HEK293 (cell line): Measurements from ENCODE around the gene DSCAM.
"Not testable (repeated sequence)": the region's sequence is repeated elsewhere in the genome, so short reads cannot be mapped to it uniquely, and the experiment has no call there.

Experiments used
- CTCF ChIA-PET: fragments of 350-600 bp; formaldehyde crosslinking; extraction: SDS; loops from one replicate; lab custom pipeline; 2021; ENCODE audit warnings: antibody characterized with exemption; lab: Yijun Ruan, JAX
- POLR2A ChIA-PET: fragments of 300-600 bp; formaldehyde crosslinking; extraction: SDS; loops from one replicate; lab custom pipeline; 2020; ENCODE audit warnings: antibody characterized with exemption, inconsistent platforms; lab: Yijun Ruan, JAX
- H3K27ac ChIP-seq: fragments of 200-500 bp; sonication (Bioruptor generic); 2 replicates; pipeline ENCODE4 v1.5.1; 2014; ENCODE audit warnings: low read depth, low read length, control low read depth, inconsistent platforms; ENCODE audit errors: extremely low read depth
- H3K36me3 ChIP-seq, 2 experiments: fragments of 200-500 bp in 1 of 2; sonication (Bioruptor generic) in 1 of 2; 1 replicate in 1 of 2; 2 replicates in 1 of 2; pipeline ENCODE4 v1.5.1; 2014 to 2017; ENCODE audit warnings: inconsistent platforms in 2 of 2, low read length in 2 of 2; ENCODE audit not compliant: control insufficient read depth in 2 of 2, insufficient read depth in 1 of 2
- H3K4me1 ChIP-seq: fragments of 200-500 bp; sonication (Bioruptor generic); 2 replicates; pipeline ENCODE4 v1.5.1; 2014; ENCODE audit warnings: mild to moderate bottlenecking, low read length, inconsistent platforms; ENCODE audit not compliant: control insufficient read depth, insufficient read depth
- H3K4me3 ChIP-seq: 2 replicates; pipeline ENCODE4 v1.5.1; 2011; ENCODE audit warnings: low read depth, mild to moderate bottlenecking, control low read depth, low read length, moderate library complexity
- H3K9me3 ChIP-seq: fragments of 200-500 bp; sonication (Bioruptor generic); 2 replicates; pipeline ENCODE4 v1.5.1; 2014; ENCODE audit warnings: low read depth, low read length, inconsistent platforms; ENCODE audit not compliant: control insufficient read depth, insufficient read depth
- GLI2 ChIP-seq: fragments of 450-650 bp; formaldehyde crosslinking; IDR thresholded peaks from 2 replicates; pipeline ENCODE4; 2017; ENCODE audit warnings: missing biosample characterization, missing genetic modification characterization, low read depth, borderline replicate concordance
- KLF9 ChIP-seq: fragments of 450-650 bp; formaldehyde crosslinking; IDR thresholded peaks from 2 replicates; pipeline ENCODE4 v1.5.1; 2016; ENCODE audit warnings: missing biosample characterization, missing genetic modification characterization, low read depth
- RBAK ChIP-seq: fragments of 450-650 bp; formaldehyde crosslinking; IDR thresholded peaks from 2 replicates; pipeline ENCODE4 v1.5.1; 2016; ENCODE audit warnings: missing biosample characterization, missing genetic modification characterization
- SALL2 ChIP-seq: fragments of 450-650 bp; formaldehyde crosslinking; IDR thresholded peaks from 2 replicates; pipeline ENCODE4 v1.5.0; 2017; ENCODE audit warnings: missing biosample characterization, mild to moderate bottlenecking, missing genetic modification characterization, borderline replicate concordance
- WT1 ChIP-seq: fragments of 450-650 bp; formaldehyde crosslinking; IDR thresholded peaks from 2 replicates; pipeline ENCODE4 v1.5.1; 2016; ENCODE audit warnings: missing biosample characterization, missing genetic modification characterization
- YY1 ChIP-seq: fragments of 450-650 bp; formaldehyde crosslinking; IDR thresholded peaks from 2 replicates; pipeline ENCODE4 v1.5.1; 2018; ENCODE audit warnings: missing biosample characterization, missing genetic modification characterization
- ZBTB21 ChIP-seq: fragments of 450-650 bp; formaldehyde crosslinking; IDR thresholded peaks from 2 replicates; pipeline ENCODE4 v1.5.1; 2017; ENCODE audit warnings: missing biosample characterization, missing genetic modification characterization
- ZNF112 ChIP-seq: fragments of 450-650 bp; formaldehyde crosslinking; IDR thresholded peaks from 2 replicates; pipeline ENCODE4 v1.5.0; 2017; ENCODE audit warnings: missing biosample characterization, missing genetic modification characterization
- ZNF114 ChIP-seq: fragments of 450-650 bp; formaldehyde crosslinking; IDR thresholded peaks from 2 replicates; pipeline ENCODE4 v1.5.0; 2017; ENCODE audit warnings: missing biosample characterization, missing genetic modification characterization
- ZNF211 ChIP-seq: fragments of 450-650 bp; formaldehyde crosslinking; IDR thresholded peaks from 2 replicates; pipeline ENCODE4 v1.5.1; 2016; ENCODE audit warnings: low read depth, missing biosample characterization, missing genetic modification characterization
- ZNF777 ChIP-seq: fragments of 450-650 bp; formaldehyde crosslinking; IDR thresholded peaks from 2 replicates; pipeline ENCODE4 v1.5.1; 2017; ENCODE audit warnings: missing biosample characterization, missing genetic modification characterization, borderline replicate concordance
- TF ChIP-seq, protein P1 (sequence below): fragments of 450-650 bp; formaldehyde crosslinking; IDR thresholded peaks from 2 replicates; pipeline ENCODE4 v1.5.1; 2017; ENCODE audit warnings: missing biosample characterization, missing genetic modification characterization
- TF ChIP-seq, protein P2 (sequence below): fragments of 450-650 bp; formaldehyde crosslinking; IDR thresholded peaks from 2 replicates; pipeline ENCODE4 v1.5.1; 2016; ENCODE audit warnings: missing biosample characterization, missing genetic modification characterization, borderline replicate concordance
- TF ChIP-seq, protein P3 (sequence below): fragments of 450-650 bp; formaldehyde crosslinking; IDR thresholded peaks from 2 replicates; pipeline ENCODE4 v1.5.1; 2016; ENCODE audit warnings: missing biosample characterization, missing genetic modification characterization
- TF ChIP-seq, protein P4 (sequence below): fragments of 450-650 bp; formaldehyde crosslinking; IDR thresholded peaks from 2 replicates; pipeline ENCODE4 v1.5.0; 2017; ENCODE audit warnings: missing biosample characterization, missing genetic modification characterization, borderline replicate concordance

The DSCAM gene

DNA sequence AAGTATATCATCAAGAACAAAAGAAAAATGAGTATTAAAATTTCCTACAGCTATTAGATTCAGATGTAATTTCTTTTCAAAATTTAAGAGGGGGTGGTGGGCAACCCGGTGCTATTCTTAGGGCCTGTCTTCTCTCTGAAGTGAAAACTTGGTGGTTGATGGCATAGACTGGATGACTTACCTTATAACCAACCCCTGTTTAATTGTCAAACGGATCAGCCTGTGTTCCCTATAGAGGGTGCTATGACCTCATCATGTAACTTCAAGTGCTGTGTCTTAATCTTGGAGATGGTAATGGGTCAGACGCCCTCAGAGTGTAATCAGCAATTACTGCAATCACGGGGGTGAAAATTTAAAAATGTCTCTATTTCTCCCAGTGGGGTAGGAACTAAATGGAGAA is 803.5 kb downstream of the DSCAM start:
- Histone ChIP-seq H3K9me3 (no peaks in the 10 kb centered on the region), H3K27ac (no peak overlapping the region), H3K36me3 (no peaks in the 10 kb centered on the region), H3K4me3 (no peak overlapping the region), H3K4me1 (0 out of 2 replicates have a peak, but pooled peaks cover 4% of the 10 kb centered on the region)
- POLR2A ChIA-PET = no interaction called here
- CTCF ChIA-PET = interaction anchor here (0.6 to 7.1 kb wide), 13 partner anchors 10 to 567 kb away, joined by 3 to 88 read pairs (median 3); no protein-coding TSS in a partner anchor
- TF ChIP-seq SALL2 = no peak

DNA sequence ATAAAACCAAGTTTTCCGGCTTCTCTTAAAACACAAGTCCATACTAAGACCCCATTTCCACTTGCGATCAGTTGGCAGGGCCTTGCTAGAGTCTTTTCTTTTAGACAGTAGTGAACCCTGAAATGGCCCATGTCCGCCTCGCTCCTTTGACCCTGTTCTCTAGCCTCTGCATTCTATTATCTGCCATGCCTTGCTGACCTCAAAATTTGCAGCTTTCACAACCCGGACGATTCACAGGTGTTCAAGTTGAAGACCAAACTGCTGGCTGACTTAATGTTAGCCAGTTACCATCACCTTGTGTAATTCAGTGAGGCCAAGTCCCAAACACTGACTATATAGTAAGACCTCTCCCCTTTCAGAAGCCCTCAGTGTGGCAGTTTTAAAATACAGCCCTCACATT is 805.5 kb downstream of the DSCAM start:
- CTCF ChIA-PET = interaction anchor here (0.6 to 3.7 kb wide), 3 partner anchors 79 to 523 kb away, joined by 3 to 15 read pairs (median 3); no protein-coding TSS in a partner anchor
- TF ChIP-seq, protein P1, sequence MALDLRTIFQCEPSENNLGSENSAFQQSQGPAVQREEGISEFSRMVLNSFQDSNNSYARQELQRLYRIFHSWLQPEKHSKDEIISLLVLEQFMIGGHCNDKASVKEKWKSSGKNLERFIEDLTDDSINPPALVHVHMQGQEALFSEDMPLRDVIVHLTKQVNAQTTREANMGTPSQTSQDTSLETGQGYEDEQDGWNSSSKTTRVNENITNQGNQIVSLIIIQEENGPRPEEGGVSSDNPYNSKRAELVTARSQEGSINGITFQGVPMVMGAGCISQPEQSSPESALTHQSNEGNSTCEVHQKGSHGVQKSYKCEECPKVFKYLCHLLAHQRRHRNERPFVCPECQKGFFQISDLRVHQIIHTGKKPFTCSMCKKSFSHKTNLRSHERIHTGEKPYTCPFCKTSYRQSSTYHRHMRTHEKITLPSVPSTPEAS (tag by site-specific recombination) = no peak
- no peak for TF ChIP-seq KLF9 (tag by site-specific recombination)
- TF ChIP-seq ZBTB21 (tag by site-specific recombination) = no peak
- TF ChIP-seq ZNF211 = no peak
- TF ChIP-seq RBAK = no peak
- TF ChIP-seq, protein P2, sequence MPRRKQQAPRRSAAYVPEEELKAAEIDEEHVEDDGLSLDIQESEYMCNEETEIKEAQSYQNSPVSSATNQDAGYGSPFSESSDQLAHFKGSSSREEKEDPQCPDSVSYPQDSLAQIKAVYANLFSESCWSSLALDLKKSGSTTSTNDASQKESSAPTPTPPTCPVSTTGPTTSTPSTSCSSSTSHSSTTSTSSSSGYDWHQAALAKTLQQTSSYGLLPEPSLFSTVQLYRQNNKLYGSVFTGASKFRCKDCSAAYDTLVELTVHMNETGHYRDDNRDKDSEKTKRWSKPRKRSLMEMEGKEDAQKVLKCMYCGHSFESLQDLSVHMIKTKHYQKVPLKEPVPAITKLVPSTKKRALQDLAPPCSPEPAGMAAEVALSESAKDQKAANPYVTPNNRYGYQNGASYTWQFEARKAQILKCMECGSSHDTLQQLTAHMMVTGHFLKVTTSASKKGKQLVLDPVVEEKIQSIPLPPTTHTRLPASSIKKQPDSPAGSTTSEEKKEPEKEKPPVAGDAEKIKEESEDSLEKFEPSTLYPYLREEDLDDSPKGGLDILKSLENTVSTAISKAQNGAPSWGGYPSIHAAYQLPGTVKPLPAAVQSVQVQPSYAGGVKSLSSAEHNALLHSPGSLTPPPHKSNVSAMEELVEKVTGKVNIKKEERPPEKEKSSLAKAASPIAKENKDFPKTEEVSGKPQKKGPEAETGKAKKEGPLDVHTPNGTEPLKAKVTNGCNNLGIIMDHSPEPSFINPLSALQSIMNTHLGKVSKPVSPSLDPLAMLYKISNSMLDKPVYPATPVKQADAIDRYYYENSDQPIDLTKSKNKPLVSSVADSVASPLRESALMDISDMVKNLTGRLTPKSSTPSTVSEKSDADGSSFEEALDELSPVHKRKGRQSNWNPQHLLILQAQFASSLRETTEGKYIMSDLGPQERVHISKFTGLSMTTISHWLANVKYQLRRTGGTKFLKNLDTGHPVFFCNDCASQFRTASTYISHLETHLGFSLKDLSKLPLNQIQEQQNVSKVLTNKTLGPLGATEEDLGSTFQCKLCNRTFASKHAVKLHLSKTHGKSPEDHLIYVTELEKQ = no peak
- no peak for TF ChIP-seq ZNF777 (tag by site-specific recombination)
- no peak for TF ChIP-seq WT1 (tag by site-specific recombination)
- no peak for TF ChIP-seq YY1
- TF ChIP-seq ZNF112 (tag by site-specific recombination) = no peak
- TF ChIP-seq ZNF114 = no peak
- TF ChIP-seq, protein P3, sequence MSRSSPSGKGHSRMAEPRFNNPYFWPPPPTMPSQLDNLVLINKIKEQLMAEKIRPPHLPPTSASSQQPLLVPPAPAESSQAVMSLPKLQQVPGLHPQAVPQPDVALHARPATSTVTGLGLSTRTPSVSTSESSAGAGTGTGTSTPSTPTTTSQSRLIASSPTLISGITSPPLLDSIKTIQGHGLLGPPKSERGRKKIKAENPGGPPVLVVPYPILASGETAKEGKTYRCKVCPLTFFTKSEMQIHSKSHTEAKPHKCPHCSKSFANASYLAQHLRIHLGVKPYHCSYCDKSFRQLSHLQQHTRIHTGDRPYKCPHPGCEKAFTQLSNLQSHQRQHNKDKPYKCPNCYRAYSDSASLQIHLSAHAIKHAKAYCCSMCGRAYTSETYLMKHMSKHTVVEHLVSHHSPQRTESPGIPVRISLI (tag by site-specific recombination) = no peak
- TF ChIP-seq GLI2 = no peak
- TF ChIP-seq, protein P4, sequence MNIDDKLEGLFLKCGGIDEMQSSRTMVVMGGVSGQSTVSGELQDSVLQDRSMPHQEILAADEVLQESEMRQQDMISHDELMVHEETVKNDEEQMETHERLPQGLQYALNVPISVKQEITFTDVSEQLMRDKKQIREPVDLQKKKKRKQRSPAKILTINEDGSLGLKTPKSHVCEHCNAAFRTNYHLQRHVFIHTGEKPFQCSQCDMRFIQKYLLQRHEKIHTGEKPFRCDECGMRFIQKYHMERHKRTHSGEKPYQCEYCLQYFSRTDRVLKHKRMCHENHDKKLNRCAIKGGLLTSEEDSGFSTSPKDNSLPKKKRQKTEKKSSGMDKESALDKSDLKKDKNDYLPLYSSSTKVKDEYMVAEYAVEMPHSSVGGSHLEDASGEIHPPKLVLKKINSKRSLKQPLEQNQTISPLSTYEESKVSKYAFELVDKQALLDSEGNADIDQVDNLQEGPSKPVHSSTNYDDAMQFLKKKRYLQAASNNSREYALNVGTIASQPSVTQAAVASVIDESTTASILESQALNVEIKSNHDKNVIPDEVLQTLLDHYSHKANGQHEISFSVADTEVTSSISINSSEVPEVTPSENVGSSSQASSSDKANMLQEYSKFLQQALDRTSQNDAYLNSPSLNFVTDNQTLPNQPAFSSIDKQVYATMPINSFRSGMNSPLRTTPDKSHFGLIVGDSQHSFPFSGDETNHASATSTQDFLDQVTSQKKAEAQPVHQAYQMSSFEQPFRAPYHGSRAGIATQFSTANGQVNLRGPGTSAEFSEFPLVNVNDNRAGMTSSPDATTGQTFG (tag by site-specific recombination) = no peak

DNA sequence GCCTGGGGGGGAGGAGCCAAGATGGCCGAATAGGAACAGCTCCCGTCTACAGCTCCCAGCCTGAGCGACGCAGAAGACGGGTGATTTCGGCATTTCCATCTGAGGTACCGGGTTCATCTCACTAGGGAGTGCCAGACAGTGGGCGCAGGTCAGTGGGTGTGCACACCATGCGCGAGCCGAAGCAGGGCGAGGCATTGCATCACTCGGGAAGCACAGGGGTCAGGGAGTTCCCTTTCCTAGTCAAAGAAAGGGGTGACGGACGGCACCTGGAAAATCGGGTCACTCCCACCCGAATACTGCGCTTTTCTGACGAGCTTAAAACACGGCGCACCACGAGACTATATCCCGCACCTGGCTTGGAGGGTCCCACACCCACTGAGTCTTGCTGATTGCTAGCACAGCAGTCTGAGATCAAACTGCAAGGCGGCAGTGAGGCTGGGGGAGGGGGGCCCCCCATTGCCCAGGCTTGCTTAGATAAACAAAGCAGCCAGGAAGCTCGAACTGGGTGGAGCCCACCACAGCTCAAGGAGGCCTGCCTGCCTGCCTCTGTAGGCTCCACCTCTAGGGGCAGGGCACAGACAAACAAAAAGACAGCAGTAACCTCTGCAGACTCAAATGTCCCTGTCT is 813.7 kb downstream of the DSCAM start:
- H3K9me3 ChIP-seq, POLR2A ChIA-PET, H3K36me3 ChIP-seq, H3K27ac ChIP-seq, H3K4me3 ChIP-seq, H3K4me1 ChIP-seq, CTCF ChIA-PET: not testable (repeated sequence)

More for the DNA sequence above, 805.5 kb downstream of the DSCAM start:
- Histone ChIP-seq H3K27ac (no peak overlapping the region), H3K4me3 (no peak overlapping the region), H3K9me3 (no peaks in the 10 kb centered on the region), H3K4me1 (no peaks in the 10 kb centered on the region), H3K36me3 (no peaks in the 10 kb centered on the region)
- POLR2A ChIA-PET = interaction anchor here (1.3 kb wide), 1 partner anchor 11 kb away, joined by 3 read pairs; no protein-coding TSS in a partner anchor
